IMR-90 (cell line): Measurements from ENCODE around the gene CRYBG3. TPM values are rescaled to one million over a fixed set of nuclear protein-coding genes. Genes with fewer than 3 reads are reported as not detected.

Experiments
- ATAC-seq: fragments of 200-7000 bp; cut with Tn5 transposase; 2 replicates; pipeline ENCODE4 v1.9.1; 2020; ENCODE audit warnings: low read depth, mild to moderate bottlenecking, moderate library complexity
- BruUV-seq: library from RNA; stranded (reverse); fragments of 400-500 nt; replicated peaks from 2 replicates; lab custom pipeline; 2021; lab: Mats Ljungman, UMichigan
- CTCF ChIA-PET: fragments of 300-600 bp; formaldehyde crosslinking; extraction: SDS; loops from one replicate; lab custom pipeline; 2021; ENCODE audit warnings: antibody characterized with exemption; lab: Yijun Ruan, JAX
- POLR2A ChIA-PET: fragments of 300-600 bp; sonication (Branson Sonifier 250); formaldehyde crosslinking; loops from one replicate; lab custom pipeline; 2022; ENCODE audit warnings: antibody characterized with exemption; ENCODE audit not compliant: unreplicated experiment; lab: Charles Lee
- DNase-seq: peaks from one replicate; pipeline ENCODE4 v3.0.0; 2013
- H2AFZ ChIP-seq: replicated peaks from 2 replicates; pipeline ENCODE3; 2013; ENCODE audit warnings: low read length, mild to moderate bottlenecking; ENCODE audit not compliant: poor library complexity
- H2AK5ac ChIP-seq: 2 replicates; pipeline ENCODE4 v1.6.1; 2013; ENCODE audit warnings: low read depth, low read length, inconsistent platforms
- H2AK9ac ChIP-seq: replicated peaks from 2 replicates; pipeline ENCODE3; 2013; ENCODE audit warnings: mild to moderate bottlenecking, low read depth, low read length, moderate library complexity; ENCODE audit not compliant: poor library complexity
- H2BK120ac ChIP-seq: 2 replicates; pipeline ENCODE4 v1.6.1; 2013; ENCODE audit warnings: low read depth, low read length, inconsistent platforms
- H2BK15ac ChIP-seq: 3 replicates; pipeline ENCODE4 v1.6.1; 2013; ENCODE audit warnings: low read depth, low read length, inconsistent platforms
- H2BK20ac ChIP-seq: 2 replicates; pipeline ENCODE4 v1.6.1; 2013; ENCODE audit warnings: low read depth, mild to moderate bottlenecking, inconsistent platforms, low read length, moderate library complexity
- H2BK5ac ChIP-seq: 2 replicates; pipeline ENCODE4 v1.6.1; 2013; ENCODE audit warnings: mild to moderate bottlenecking, low read depth, low read length, inconsistent platforms; ENCODE audit not compliant: poor library complexity, severe bottlenecking
- H3K14ac ChIP-seq: replicated peaks from 2 replicates; pipeline ENCODE4 v1.6.1; 2013; ENCODE audit warnings: low read depth, low read length, inconsistent platforms
- H3K18ac ChIP-seq: 2 replicates; pipeline ENCODE4 v1.6.1; 2013; ENCODE audit warnings: low read depth, low read length, control low read depth
- H3K23ac ChIP-seq: 2 replicates; pipeline ENCODE4 v1.6.1; 2013; ENCODE audit warnings: low read depth, low read length, inconsistent platforms
- H3K27ac ChIP-seq: 2 replicates; pipeline ENCODE4 v1.5.1; 2013; ENCODE audit warnings: mild to moderate bottlenecking, control low read depth, low read length; ENCODE audit not compliant: insufficient read depth
- H3K27me3 ChIP-seq: 2 replicates; pipeline ENCODE4 v1.6.1; 2013; ENCODE audit warnings: low read length; ENCODE audit not compliant: control insufficient read depth, insufficient read depth
- H3K36me3 ChIP-seq: 2 replicates; pipeline ENCODE4 v1.6.1; 2013; ENCODE audit warnings: low read length, mixed read lengths; ENCODE audit not compliant: control insufficient read depth, insufficient read depth
- H3K4ac ChIP-seq: 2 replicates; pipeline ENCODE4 v1.6.1; 2013; ENCODE audit warnings: low read depth, low read length, inconsistent platforms
- H3K4me1 ChIP-seq: 2 replicates; pipeline ENCODE4 v1.6.1; 2013; ENCODE audit warnings: low read length, mixed read lengths; ENCODE audit not compliant: control insufficient read depth, insufficient read depth
- H3K4me2 ChIP-seq: 2 replicates; pipeline ENCODE4 v1.6.1; 2013; ENCODE audit warnings: low read depth, mild to moderate bottlenecking, control low read depth, low read length, moderate library complexity
- H3K4me3 ChIP-seq: 2 replicates; pipeline ENCODE4 v1.5.1; 2013; ENCODE audit warnings: low read depth, mild to moderate bottlenecking, control low read depth, low read length, moderate library complexity; ENCODE audit not compliant: insufficient read depth
- H3K56ac ChIP-seq: 2 replicates; pipeline ENCODE4 v1.6.1; 2013; ENCODE audit warnings: low read length, inconsistent platforms; ENCODE audit not compliant: insufficient read depth; ENCODE audit errors: extremely low read depth
- H3K79me1 ChIP-seq, 2 experiments: 2 replicates each; pipeline ENCODE4 v1.6.1; 2013; ENCODE audit warnings: low read length in 2 of 2, inconsistent platforms in 1 of 2, low read depth in 1 of 2
- H3K9ac ChIP-seq: 2 replicates; pipeline ENCODE4 v1.6.1; 2013; ENCODE audit warnings: low read depth, low read length, control low read depth
- H3K9me1 ChIP-seq: 2 replicates; pipeline ENCODE4 v1.6.1; 2013; ENCODE audit warnings: low read length, inconsistent platforms; ENCODE audit not compliant: insufficient read depth
- H3K9me3 ChIP-seq: 2 replicates; pipeline ENCODE4 v1.6.1; 2013; ENCODE audit warnings: low read length; ENCODE audit not compliant: control insufficient read depth, insufficient read depth
- H4K20me1 ChIP-seq: 2 replicates; pipeline ENCODE4 v1.6.1; 2013; ENCODE audit warnings: low read length, inconsistent platforms; ENCODE audit not compliant: insufficient read depth
- H4K5ac ChIP-seq: 2 replicates; pipeline ENCODE4 v1.6.1; 2013; ENCODE audit warnings: mild to moderate bottlenecking, low read depth, low read length, control low read depth
- H4K8ac ChIP-seq, 2 experiments: 2 replicates each; pipeline ENCODE4 v1.6.1; 2013; ENCODE audit warnings: low read depth in 2 of 2, low read length in 2 of 2, control low read depth in 1 of 2, inconsistent platforms in 1 of 2
- H4K91ac ChIP-seq: 2 replicates; pipeline ENCODE4 v1.6.1; 2013; ENCODE audit warnings: low read depth, low read length, inconsistent platforms; ENCODE audit not compliant: insufficient read depth
- BHLHE40 ChIP-seq: fragments of 150-350 bp; IDR thresholded peaks from 2 replicates; pipeline ENCODE4 v1.6.1; 2016; ENCODE audit warnings: mild to moderate bottlenecking, low read depth, low read length
- CEBPB ChIP-seq: IDR thresholded peaks from 2 replicates; pipeline ENCODE4 v1.6.1; 2012; ENCODE audit warnings: low read depth, low read length, improper control_type of control experiment
- CHD1 ChIP-seq: IDR thresholded peaks from 2 replicates; pipeline ENCODE4 v1.6.1; 2012; ENCODE audit warnings: low read depth, low read length, improper control_type of control experiment
- CTCF ChIP-seq: conservative IDR thresholded peaks from 2 replicates; pipeline ENCODE4 v1.5.1; 2012; ENCODE audit warnings: mild to moderate bottlenecking, low read depth, low read length, improper control_type of control experiment
- ELK1 ChIP-seq: fragments of 150-350 bp; IDR thresholded peaks from 2 replicates; pipeline ENCODE4 v1.6.1; 2016; ENCODE audit warnings: low read depth, mild to moderate bottlenecking, low read length, moderate library complexity, borderline replicate concordance
- FOS ChIP-seq: fragments of 150-350 bp; IDR thresholded peaks from 2 replicates; pipeline ENCODE4 v1.6.1; 2016; ENCODE audit warnings: low read depth, low read length
- MAFK ChIP-seq: IDR thresholded peaks from 2 replicates; pipeline ENCODE4 v1.6.1; 2012; ENCODE audit warnings: low read depth, low read length, improper control_type of control experiment
- MAZ ChIP-seq: IDR thresholded peaks from 2 replicates; pipeline ENCODE4 v1.6.1; 2012; ENCODE audit warnings: low read depth, mild to moderate bottlenecking, low read length, improper control_type of control experiment, moderate library complexity, borderline replicate concordance
- MXI1 ChIP-seq: IDR thresholded peaks from 2 replicates; pipeline ENCODE4 v1.6.1; 2012; ENCODE audit warnings: low read depth, mild to moderate bottlenecking, low read length, moderate library complexity, borderline replicate concordance
- NFE2L2 ChIP-seq: fragments of 150-350 bp; IDR thresholded peaks from 2 replicates; pipeline ENCODE4 v1.6.1; 2016; ENCODE audit warnings: low read depth, mild to moderate bottlenecking, low read length
- POLR2A ChIP-seq: IDR thresholded peaks from 2 replicates; pipeline ENCODE4 v1.6.1; 2012; ENCODE audit warnings: mild to moderate bottlenecking, low read depth, low read length
- RAD21 ChIP-seq: IDR thresholded peaks from 2 replicates; pipeline ENCODE4 v1.6.1; 2012; ENCODE audit warnings: low read length, improper control_type of control experiment
- RCOR1 ChIP-seq: IDR thresholded peaks from 2 replicates; pipeline ENCODE4 v1.6.1; 2012; ENCODE audit warnings: mild to moderate bottlenecking, low read length, improper control_type of control experiment; ENCODE audit not compliant: insufficient replicate concordance
- RFX5 ChIP-seq: IDR thresholded peaks from 2 replicates; pipeline ENCODE4 v1.8.0; 2012; ENCODE audit warnings: low read depth, mild to moderate bottlenecking, low read length, moderate library complexity
- SMC3 ChIP-seq: fragments of 150-350 bp; IDR thresholded peaks from 2 replicates; pipeline ENCODE4 v1.6.1; 2016; ENCODE audit warnings: low read depth, mild to moderate bottlenecking, antibody characterized with exemption, low read length, moderate library complexity
- USF2 ChIP-seq: fragments of 150-350 bp; IDR thresholded peaks from 2 replicates; pipeline ENCODE4 v1.6.1; 2017; ENCODE audit warnings: mild to moderate bottlenecking, antibody characterized with exemption, low read length, low read depth
- WGBS, 2 experiments: methylation state at CpG; one replicate each; pipeline versions ENCODE4 v1.1.5 to v1.1.7; 2013; ENCODE audit warnings: missing lambda C conversion rate in 2 of 2; ENCODE audit not compliant: insufficient read length in 1 of 2; ENCODE audit errors: extremely low coverage in 2 of 2; 5-methylcytosine and 5-hydroxymethylcytosine counted together
- dilution Hi-C: fragments of 300-500 bp; cut with HindIII; formaldehyde crosslinking; loops from one replicate; pipeline ENCODE4 v1.14.3; 2018; ENCODE audit warnings: low sequenced_read_pairs; ENCODE audit not compliant: unreplicated experiment
- in situ Hi-C: fragments of 300-500 bp; cut with MboI; formaldehyde crosslinking; loops from 3 replicates; pipeline ENCODE4 v1.14.3; 2019; ENCODE audit warnings: low sequenced_read_pairs, inconsistent platforms, mixed read lengths
- intact Hi-C: fragments of 100-400 bp; cut with micrococcal nuclease; formaldehyde crosslinking; loops from 2 replicates; pipeline ENCODE4 v1.10.0; 2022
- polyA plus RNA-seq, 3 experiments: library from polyadenylated mRNA; depleted of rRNA; stranded (reverse); fragments of >200 nt; gene quantifications; 2 replicates each; pipeline ENCODE4 v1.2.3, GENCODE V29; 2012; ENCODE audit warnings: low replicate concordance in 1 of 3
- total RNA-seq: library from RNA; depleted of rRNA; stranded (reverse); fragments of >200 nt; gene quantifications from 2 replicates; pipeline ENCODE4 v1.2.3, GENCODE V29; 2012

The CRYBG3 gene
- total and polyA plus RNA-seq, 2 of the 4 experiments (the other 2 are of a cell fraction), result 4.9 to 26.2 TPM

- TF ChIP-seq NFE2L2 (no peak), RFX5 (no peak), RCOR1 (no peak), CHD1 (no peak), MAFK (no peak), MXI1 (no peak), MAZ (no peak), POLR2A (no peak), ELK1 (no peak), USF2 (no peak), FOS (no peak), SMC3 (no peak), CTCF (no peak), RAD21 (no peak), CEBPB (no peak), BHLHE40 (no peak)
- H3K9me1 ChIP-seq, result no peaks in the 10 kb centered on the region; the same call in 1 of the 2 replicates
- peaks cover 12 to 26% of the 10 kb centered on the region in 2 experiments for H3K79me1 ChIP-seq
- BruUV-seq, result no TSS peak
- H3K4me3 ChIP-seq, result no peak overlapping the region
- H3K18ac ChIP-seq, result no peak overlapping the region; the same call in 1 of the 2 replicates
- 0 out of 2 replicates have a peak overlapping the region, but pooled peaks have one; percentile 42 for H3K9ac ChIP-seq
- peaks cover 9% of the 10 kb centered on the region for H3K4me1 ChIP-seq
- H3K27ac ChIP-seq, result no peak overlapping the region
- ChIA-PET CTCF (no interaction called here), POLR2A (no interaction called here)
- no peak overlapping the region for H3K14ac ChIP-seq
- H2BK20ac ChIP-seq, result no peak overlapping the region
- H2BK5ac ChIP-seq, result no peak overlapping the region
- peak overlapping the region; percentile 44; the same call in 1 of the 2 replicates for H3K4me2 ChIP-seq
- H3K4ac ChIP-seq, result no peak overlapping the region
- H4K91ac ChIP-seq, result no peak overlapping the region
- no peak overlapping the region for H2BK120ac ChIP-seq
- no peak for DNase-seq
- peak overlapping the region; percentile 81 for H4K5ac ChIP-seq
- no peak overlapping the region for H2BK15ac ChIP-seq
- H4K20me1 ChIP-seq, result no peaks in the 10 kb centered on the region
- H2AFZ ChIP-seq, result peak overlapping the region; percentile 84
- ATAC-seq, result no peak
- no peaks in the 10 kb centered on the region for H3K9me3 ChIP-seq
- H3K27me3 ChIP-seq, result peaks cover 4% of the 10 kb centered on the region
- intact Hi-C loops (loop anchor here (5.0 kb wide), 1 partner anchor 39 kb away; no protein-coding TSS in a partner anchor), in situ Hi-C loops (no loop called here), dilution Hi-C loops (no loop called here)
- H3K36me3 ChIP-seq, result no peaks in the 10 kb centered on the region
- WGBS, 2 experiments, result 83% methylated on average over 2 of the region's 9 CpGs; no CpG with 5 or more reads in 1 of the 2 experiments
- H2AK5ac ChIP-seq, result 0 out of 2 replicates have a peak overlapping the region, but pooled peaks have one; percentile 21
- peak overlapping the region; percentile 83 to 86; a peak in 3 of 4 replicates for H4K8ac ChIP-seq
- no peak overlapping the region for H2AK9ac ChIP-seq
- no peak overlapping the region for H3K56ac ChIP-seq
- no peak overlapping the region for H3K23ac ChIP-seq
Measured at GRCh38 chr3:97972976-97973375, 151.2 kb downstream of the CRYBG3 start.
